HG03575 (cell line): ENCODE data around the gene OTOP1.
"Not testable (repeated sequence)": the region's sequence is repeated elsewhere in the genome, so short reads cannot be mapped to it uniquely, and the experiment has no call there.

ENCODE experiments used
- ATAC-seq: cut with Tn5 transposase; IDR thresholded peaks from one replicate; pipeline ENCODE4 v1.9.1; 2021; ENCODE audit not compliant: unreplicated experiment, insufficient number of reproducible peaks, low FRiP score; ENCODE audit errors: extremely low read depth

Gene OTOP1

DNA sequence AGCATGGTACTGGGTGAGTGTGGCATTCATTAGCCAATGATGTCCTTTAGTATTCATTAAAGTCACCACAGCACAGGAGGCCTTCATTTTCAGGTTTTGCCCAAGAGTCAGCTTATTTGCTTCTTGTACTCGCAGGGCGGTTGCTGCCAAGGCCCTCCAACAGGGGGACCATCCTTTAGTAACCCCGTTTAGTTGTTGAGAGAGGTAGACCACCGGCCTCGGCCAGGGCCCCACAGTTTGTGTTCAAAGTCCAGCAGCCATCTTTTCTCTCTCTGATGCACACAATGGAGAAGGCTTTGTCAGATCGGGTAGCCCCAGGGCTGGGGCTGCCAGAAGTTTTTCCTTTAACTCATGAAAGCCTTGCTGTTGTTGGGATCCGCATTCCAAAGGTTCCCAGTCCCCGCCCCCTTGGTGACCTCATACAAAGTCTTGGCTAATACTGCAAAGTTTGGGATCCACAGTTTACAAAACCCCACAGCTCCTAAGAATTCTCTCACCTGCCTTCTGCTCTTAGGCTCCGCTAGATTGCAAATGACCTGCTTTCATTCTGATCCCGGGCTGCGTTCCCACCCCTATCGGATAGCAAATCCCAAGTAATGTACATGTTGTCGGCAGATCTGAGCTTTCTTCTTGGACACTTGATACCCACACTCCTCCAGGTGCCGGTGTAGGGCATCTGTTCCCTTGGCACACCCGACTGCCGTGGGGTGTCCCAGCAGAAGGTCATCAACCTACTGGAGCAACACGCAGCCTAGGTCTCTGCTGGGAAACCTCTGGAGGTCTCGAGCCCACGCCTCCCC, 58.5 kb downstream of the OTOP1 start:
- ATAC-seq: not testable (repeated sequence)

DNA sequence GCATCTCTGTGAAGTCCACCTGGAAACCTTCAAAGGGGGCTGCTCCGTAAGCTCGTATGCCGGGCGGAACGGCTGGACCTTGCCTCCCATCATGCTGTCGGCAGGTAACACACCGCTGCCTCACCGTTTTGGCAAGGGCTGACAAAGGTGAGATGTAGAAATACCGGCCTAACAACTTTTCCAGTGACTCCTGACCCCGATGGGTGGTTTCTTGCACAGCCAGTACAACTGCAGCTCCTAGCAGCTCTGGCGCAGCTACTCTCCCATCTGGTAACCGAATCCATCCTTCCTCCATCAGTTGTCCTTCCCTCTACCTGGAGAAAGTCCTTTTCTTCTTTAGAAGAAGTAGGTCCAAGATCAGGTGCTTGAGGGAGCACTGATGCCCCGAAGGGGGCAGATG, 59.7 kb downstream of the OTOP1 start:
- not testable (repeated sequence) for ATAC-seq

DNA sequence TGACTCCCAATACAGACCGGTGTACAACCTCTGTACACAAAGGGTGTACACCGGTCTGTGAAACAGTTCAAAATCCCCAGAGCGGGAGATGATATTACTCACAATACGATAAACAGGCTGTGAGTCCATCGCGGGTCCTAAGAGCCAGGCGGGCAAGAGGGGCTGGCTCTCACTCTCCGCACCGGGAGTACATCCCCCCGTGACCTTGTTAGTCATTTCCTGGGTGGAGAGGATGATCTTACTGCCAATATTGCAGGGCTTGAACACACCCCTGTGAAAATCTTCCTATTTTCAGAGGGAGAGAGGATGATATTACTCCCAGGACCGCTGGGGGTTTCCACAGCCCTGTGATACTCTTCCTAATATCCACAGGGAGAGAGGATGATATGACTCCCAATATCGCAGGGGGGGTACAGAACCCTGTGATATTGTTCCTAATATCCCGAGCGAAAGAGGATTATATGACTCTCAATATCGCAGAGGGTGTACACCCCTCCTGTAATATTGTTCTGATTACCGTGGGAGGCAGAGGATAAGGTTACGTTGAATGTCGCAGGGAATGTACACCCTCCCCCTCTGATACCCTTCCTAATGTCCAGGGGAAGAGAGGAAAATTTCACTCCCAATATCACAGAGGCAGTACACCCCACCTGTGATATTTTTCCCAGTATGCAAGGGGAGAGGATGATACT, 60.9 kb downstream of the OTOP1 start:
- ATAC-seq: not testable (repeated sequence)

DNA sequence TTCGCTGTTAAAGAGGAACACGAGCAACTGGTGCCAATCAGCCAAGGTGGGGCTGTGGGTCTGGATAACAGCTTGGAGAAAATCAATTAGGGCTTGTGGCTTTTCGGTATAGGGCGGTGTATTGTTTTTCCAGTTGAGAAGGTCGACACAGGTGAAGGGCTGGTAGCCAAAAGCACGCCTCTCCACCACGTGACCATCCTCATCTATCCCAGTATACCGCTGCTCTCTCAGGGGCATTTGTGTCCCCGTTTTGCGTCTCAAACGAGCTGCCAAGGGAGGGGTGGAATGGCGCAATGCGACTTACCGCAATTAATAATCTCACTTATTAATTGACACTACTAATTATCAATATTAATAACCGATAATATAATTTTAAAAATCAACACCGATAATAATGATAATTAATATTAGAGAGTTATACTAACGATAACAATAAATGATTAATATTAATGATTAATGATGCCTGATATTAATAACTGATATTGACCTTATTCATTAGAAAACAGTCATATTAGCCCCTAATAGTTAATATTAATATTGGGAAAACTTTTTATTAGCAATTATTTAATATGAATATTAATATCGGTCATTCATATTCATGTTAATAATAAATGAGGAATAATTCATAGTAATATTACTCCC, 62.1 kb downstream of the OTOP1 start:
- not testable (repeated sequence) for ATAC-seq

DNA sequence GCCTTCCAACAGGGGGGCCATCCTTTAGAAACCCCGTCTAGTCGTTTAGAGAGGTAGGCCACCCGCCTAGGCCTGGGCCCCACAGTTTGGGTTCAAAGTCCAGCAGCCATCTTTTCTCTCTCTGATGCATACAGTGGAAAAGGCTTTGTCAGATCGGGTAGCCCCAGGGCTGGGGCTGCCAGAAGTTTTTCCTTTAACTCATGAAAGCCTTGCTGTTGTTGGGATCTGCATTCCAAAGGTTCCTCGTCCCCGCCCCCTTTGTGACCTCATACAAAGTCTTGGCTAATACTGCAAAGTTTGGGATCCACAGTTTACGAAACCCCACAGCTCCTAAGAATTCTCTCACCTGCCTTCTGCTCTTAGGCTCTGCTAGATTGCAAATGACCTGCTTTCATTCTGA, 64.5 kb downstream of the OTOP1 start:
- ATAC-seq: not testable (repeated sequence)

DNA sequence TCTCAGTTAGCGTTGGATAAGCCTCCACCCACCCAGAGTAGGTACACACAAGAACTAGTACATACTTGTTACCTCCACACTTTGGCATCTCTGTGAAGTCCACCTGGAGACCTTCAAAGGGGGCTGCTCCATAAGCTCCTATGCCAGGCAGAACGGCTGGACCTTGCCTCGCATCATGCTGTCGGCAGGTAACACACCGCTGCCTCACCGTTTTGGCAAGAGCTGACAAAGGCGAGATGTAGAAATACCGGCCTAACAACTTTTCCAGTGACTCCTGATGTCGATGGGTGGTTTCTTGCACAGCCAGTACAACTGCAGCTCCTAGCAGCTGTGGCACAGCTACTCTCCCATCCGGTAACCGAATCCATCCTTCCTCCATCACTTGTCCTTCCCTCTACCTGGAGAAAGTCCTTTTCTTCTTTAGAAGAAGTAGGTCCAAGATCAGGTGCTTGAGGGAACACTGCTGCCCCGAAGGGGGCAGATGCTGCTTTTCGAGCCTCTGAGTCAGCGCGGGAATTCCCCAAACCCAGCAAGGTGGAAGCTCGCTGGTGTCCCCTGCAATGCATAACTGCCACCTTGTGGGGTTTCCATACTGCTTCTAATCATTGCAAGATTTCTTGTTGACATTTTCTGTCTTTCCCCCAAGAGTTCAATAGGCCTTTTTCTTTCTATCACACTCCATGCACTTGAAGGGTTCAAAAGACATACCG, 65.6 kb downstream of the OTOP1 start:
- ATAC-seq: not testable (repeated sequence)

DNA sequence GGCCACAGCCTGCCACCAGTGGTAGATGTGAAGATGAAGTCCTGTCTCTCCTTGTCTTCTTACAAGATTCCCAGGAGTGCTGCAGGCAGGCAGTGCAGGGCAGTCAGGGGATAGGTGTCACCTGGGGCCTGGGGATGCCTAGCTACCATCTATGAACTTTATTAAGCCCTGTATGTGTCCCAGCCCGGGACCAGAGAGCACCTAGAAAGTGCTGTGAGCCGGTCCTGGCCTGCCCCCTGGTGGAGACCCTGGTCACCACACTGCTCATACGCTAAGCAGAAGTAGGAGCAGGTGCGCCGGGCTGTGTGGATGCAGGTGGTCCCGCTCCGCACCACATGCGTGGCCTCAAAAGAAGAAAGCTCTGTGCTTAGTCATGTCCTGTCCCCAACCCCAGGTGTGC, 81.1 kb downstream of the OTOP1 start:
- not testable (repeated sequence) for ATAC-seq

DNA sequence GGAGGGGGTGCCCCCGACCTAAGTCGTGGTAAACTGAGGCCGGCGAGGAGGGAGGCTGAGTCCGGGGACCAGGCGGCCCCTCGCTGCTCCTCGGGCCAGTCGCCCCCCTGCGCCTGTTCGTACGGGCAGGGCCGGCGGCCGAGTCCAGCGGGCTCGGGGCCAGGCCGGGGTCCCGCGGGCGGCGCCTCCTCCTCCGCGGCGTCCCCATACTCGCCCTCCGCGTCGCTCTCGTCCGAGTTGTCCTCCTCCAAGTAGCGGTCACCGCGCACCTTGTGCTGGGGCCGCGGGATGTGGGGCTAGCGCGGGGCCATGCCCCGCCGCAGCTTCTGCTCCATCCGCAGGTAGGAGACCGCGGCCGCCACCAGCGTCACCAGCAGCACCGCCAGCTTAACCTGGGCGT, 83.4 kb downstream of the OTOP1 start:
- ATAC-seq: not testable (repeated sequence)

DNA sequence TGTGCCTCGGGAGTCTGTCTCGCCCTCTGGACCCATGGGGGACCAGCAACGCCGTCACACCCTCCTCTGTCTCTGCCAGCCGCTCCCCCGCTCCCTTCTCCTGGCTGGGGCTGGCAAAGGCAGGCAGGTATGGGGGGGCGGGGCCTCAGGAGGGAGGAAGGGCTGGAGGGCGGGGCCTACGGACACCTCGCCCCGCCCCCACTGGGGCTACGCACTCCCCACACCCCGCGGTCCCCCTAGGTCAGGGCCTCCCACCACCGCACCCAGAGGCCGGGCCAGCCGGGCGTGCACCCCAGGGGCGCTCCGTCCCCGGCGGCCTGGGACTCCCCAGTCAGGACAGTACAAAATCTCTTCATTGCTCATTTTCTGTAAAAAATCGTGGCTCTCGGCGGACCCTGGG, 84.0 kb downstream of the OTOP1 start:
- ATAC-seq: not testable (repeated sequence)

DNA sequence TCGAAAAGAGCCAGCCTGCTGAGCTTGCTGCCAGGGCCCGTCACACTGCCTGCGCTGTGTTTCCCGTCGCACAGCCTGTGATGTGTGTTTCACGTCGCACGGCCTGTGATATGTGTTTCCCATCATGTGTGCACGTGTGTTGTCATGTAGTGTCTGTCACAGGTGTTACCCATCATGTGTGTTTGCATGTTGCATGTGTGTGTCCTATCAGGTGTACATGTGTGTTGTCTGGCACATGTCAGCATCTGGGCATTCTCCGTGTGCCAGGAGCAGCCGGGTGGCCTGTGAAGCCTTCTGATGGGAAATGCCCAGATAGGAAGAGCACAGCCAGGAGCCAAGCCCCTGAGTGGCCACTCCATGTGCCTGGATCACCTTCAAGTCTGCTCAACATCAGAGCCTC, 85.5 kb downstream of the OTOP1 start:
- ATAC-seq: not testable (repeated sequence)
